PFSK-1 (cell line): ENCODE results near the gene SRRM5.

ENCODE experiments used
- FOXP2 ChIP-seq: optimal IDR thresholded peaks from 2 replicates; pipeline ENCODE3; 2011; ENCODE audit warnings: borderline replicate concordance, control low read depth, inconsistent platforms; ENCODE audit not compliant: insufficient read depth; ENCODE audit errors: extremely low read length, extremely low read depth
- POLR2AphosphoS5 ChIP-seq: IDR thresholded peaks from 2 replicates; pipeline ENCODE4 v1.6.1; 2012; ENCODE audit warnings: low read depth, mild to moderate bottlenecking, control low read depth, low read length, moderate library complexity
- REST ChIP-seq, 2 experiments: IDR thresholded peaks; 2 replicates each; pipeline versions ENCODE4 v1.6.1 to v1.8.0; 2011 to 2012; ENCODE audit warnings: low read depth in 2 of 2, low read length in 2 of 2, control low read depth in 1 of 2, inconsistent platforms in 1 of 2, mild to moderate bottlenecking in 1 of 2, moderate library complexity in 1 of 2; ENCODE audit not compliant: insufficient read depth in 1 of 2
- SIN3A ChIP-seq: IDR thresholded peaks from 2 replicates; pipeline ENCODE4 v1.6.1; 2012; ENCODE audit warnings: mild to moderate bottlenecking, low read length, moderate library complexity, borderline replicate concordance; ENCODE audit not compliant: insufficient read depth
- TAF1 ChIP-seq: IDR thresholded peaks from 2 replicates; pipeline ENCODE4 v1.6.1; 2012; ENCODE audit warnings: low read length, control low read depth, borderline replicate concordance; ENCODE audit not compliant: insufficient read depth

Gene SRRM5

GRCh38 chr19:43609872-43610271 lies 2.0 kb upstream of the SRRM5 start:
- TF ChIP-seq FOXP2 (no peak), POLR2AphosphoS5 (no peak), REST (IDR thresholded peaks at IDR 0.05; ENCODE audit: insufficient read depth in 1 of 2, low read depth in 2 of 2, low read length in 2 of 2) (no peak), SIN3A (no peak), TAF1 (no peak)

DNA sequence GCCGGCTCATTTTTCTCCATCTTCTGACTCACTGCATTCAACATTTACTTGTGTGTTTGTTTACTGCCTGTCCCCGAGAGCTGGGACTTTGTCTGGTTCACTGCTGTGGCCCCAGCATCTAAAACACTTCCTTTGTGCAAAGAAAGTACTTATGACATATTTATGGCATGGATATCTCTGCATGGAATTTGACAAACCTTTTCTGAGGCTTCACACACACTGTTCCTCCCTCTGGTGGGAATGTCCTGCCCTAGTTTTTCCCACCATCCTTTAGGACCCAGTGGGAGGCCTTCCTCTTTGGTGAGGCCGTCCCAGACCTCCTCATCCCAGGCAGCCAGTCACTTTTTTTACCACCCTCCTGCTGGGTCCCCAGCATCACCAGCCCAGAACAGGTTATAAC lies 1.4 kb upstream of the SRRM5 start:
- TF ChIP-seq SIN3A: no peak
- no peak for TF ChIP-seq FOXP2
- TF ChIP-seq REST (IDR thresholded peaks at IDR 0.05; ENCODE audit: insufficient read depth in 1 of 2, low read depth in 2 of 2, low read length in 2 of 2): no peak
- TF ChIP-seq TAF1: no peak
- TF ChIP-seq POLR2AphosphoS5: no peak

DNA sequence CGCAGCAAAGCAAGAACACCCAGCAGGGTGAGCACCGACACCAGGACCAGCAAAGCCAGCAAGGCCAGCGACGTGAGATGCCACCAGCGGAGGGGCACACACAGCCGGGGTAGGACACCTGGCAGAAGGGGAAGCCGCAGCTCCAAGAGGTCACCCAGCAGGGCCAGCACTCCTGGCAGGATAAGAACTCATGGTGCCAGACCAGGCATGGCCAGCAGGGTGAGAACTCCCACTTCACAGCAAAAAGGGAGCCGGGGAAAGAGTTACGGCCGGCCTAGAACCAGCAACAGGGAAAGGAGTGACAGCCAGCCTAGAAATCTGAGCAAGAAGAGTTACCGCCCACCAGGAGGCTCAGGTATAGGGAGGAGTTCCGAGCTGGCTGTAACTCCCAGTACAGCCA lies 486 bp downstream of the SRRM5 start:
- TF ChIP-seq FOXP2: no peak
- no peak for TF ChIP-seq TAF1
- no peak for TF ChIP-seq SIN3A
- no peak for TF ChIP-seq REST (IDR thresholded peaks at IDR 0.05; ENCODE audit: insufficient read depth in 1 of 2, low read depth in 2 of 2, low read length in 2 of 2)
- TF ChIP-seq POLR2AphosphoS5: no peak

DNA sequence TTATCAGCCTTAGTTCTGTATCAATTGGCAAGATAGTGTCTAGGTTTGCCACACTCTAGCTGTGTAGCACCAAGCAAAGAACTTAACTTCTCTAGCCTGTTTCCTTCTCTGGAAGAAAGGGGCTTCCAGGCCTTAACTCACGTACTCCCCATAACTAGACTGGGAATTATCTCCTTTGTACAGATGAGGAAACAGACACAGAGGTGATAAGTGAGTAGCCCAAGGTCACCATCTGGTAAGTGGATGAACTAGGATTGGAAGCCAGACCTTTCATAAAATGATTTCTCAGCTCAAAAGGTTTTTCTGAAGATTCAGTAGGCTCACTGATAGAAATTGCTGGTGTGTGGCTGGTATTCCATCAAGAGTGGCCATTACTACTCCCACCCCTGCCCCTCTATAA lies 4.4 kb downstream of the SRRM5 start:
- TF ChIP-seq SIN3A (no peak), TAF1 (no peak), POLR2AphosphoS5 (no peak), REST (IDR thresholded peaks at IDR 0.05; ENCODE audit: insufficient read depth in 1 of 2, low read depth in 2 of 2, low read length in 2 of 2) (no peak), FOXP2 (no peak)

- TF ChIP-seq POLR2AphosphoS5 (no peak), FOXP2 (no peak), TAF1 (no peak), SIN3A (no peak), REST (IDR thresholded peaks at IDR 0.05; ENCODE audit: insufficient read depth in 1 of 2, low read depth in 2 of 2, low read length in 2 of 2) (no peak)
Measured at GRCh38 chr19:43616954-43617353, 5.1 kb downstream of the SRRM5 start.
